K562 (cell line): ENCODE data around the gene EAF1. TPM values are rescaled to one million over a fixed set of nuclear protein-coding genes. Genes with fewer than 3 reads are reported as not detected.

Experiments
- CTBP1 ChIP-seq: fragments of 450-650 bp; IDR thresholded peaks from 2 replicates; pipeline ENCODE4 v1.6.1; 2016; ENCODE audit warnings: borderline replicate concordance
- DEAF1 ChIP-seq: fragments of 450-650 bp; formaldehyde crosslinking; IDR thresholded peaks from 2 replicates; pipeline ENCODE4 v1.4.0; 2020; ENCODE audit warnings: mild to moderate bottlenecking, moderate library complexity
- EP300 ChIP-seq: IDR thresholded peaks from 2 replicates; pipeline ENCODE4 v1.6.1; 2012; ENCODE audit warnings: low read length, improper control_type of control experiment
- ESRRA ChIP-seq: fragments of 450-650 bp; IDR thresholded peaks from 2 replicates; pipeline ENCODE4 v1.6.1; 2014; ENCODE audit warnings: low read depth, mild to moderate bottlenecking, moderate library complexity, borderline replicate concordance
- FOSL1 ChIP-seq: fragments of 200-800 bp; sonication (Bioruptor generic); conservative IDR thresholded peaks from 2 replicates; pipeline ENCODE4 v1.6.1; 2016; ENCODE audit warnings: missing genetic modification characterization, missing compliant biosample characterization
- GABPA ChIP-seq: fragments of 200-800 bp; sonication (Bioruptor generic); conservative IDR thresholded peaks from 2 replicates; pipeline ENCODE4 v1.6.1; 2016; ENCODE audit warnings: low read depth, missing genetic modification characterization, missing compliant biosample characterization
- IFI16 ChIP-seq: fragments of 250-450 bp; sonication (Bioruptor Pico); IDR thresholded peaks from 2 replicates; pipeline ENCODE4 v2.1.2; 2022; ENCODE audit warnings: mild to moderate bottlenecking, inconsistent platforms
- IRF2 ChIP-seq: sonication (generic); formaldehyde crosslinking; IDR thresholded peaks from 2 replicates; pipeline ENCODE4 v1.8.1; 2022; ENCODE audit warnings: mild to moderate bottlenecking, missing genetic modification reagents
- KDM1A ChIP-seq, 2 experiments: fragments of 450-650 bp; IDR thresholded peaks; 2 replicates each; pipeline ENCODE4 v1.6.1; 2016; ENCODE audit warnings: mild to moderate bottlenecking in 2 of 2
- MXI1 ChIP-seq: IDR thresholded peaks from 2 replicates; pipeline ENCODE4 v1.6.1; 2011; ENCODE audit warnings: low read depth, mild to moderate bottlenecking, improper control_type of control experiment, low read length
- POLR2AphosphoS2 ChIP-seq: IDR thresholded peaks from 2 replicates; pipeline ENCODE4 v1.6.1; 2012; ENCODE audit warnings: low read length, improper control_type of control experiment
- SIX5 ChIP-seq, 2 experiments: IDR thresholded peaks; 2 replicates each; pipeline ENCODE4 v1.6.1; 2011; ENCODE audit warnings: low read length in 2 of 2, borderline replicate concordance in 1 of 2, low read depth in 1 of 2, mild to moderate bottlenecking in 1 of 2, moderate library complexity in 1 of 2; ENCODE audit not compliant: insufficient read depth in 1 of 2
- SREBF1 ChIP-seq: fragments of 150-350 bp; IDR thresholded peaks from 2 replicates; pipeline ENCODE4 v1.6.1; 2014; ENCODE audit warnings: antibody characterized with exemption, low read depth, low read length, borderline replicate concordance
- TEAD1 ChIP-seq, 2 experiments: fragments of 450-650 bp in 1 of 2; sonication (generic) in 1 of 2; formaldehyde crosslinking; IDR thresholded peaks; 2 replicates each; pipeline versions ENCODE4 v1.4.0 to v1.8.0; 2020 to 2022; ENCODE audit warnings: mild to moderate bottlenecking in 2 of 2, missing genetic modification reagents in 1 of 2
- THAP7 ChIP-seq: fragments of 250-450 bp; sonication (Bioruptor Pico); IDR thresholded peaks from 2 replicates; pipeline ENCODE4 v1.5.0; 2021
- UBTF ChIP-seq, 2 experiments: IDR thresholded peaks; 2 replicates each; pipeline ENCODE4 v1.6.1; 2012; ENCODE audit warnings: improper control_type of control experiment in 2 of 2, low read depth in 2 of 2, low read length in 2 of 2, borderline replicate concordance in 1 of 2
- ZNF146 ChIP-seq: IDR thresholded peaks from one replicate; pipeline ENCODE4 v1.6.1; 2018; ENCODE audit warnings: missing compliant biosample characterization; ENCODE audit not compliant: unreplicated experiment
- ZNF232 ChIP-seq: sonication (generic); formaldehyde crosslinking; IDR thresholded peaks from 2 replicates; pipeline ENCODE4 v1.8.0; 2022; ENCODE audit warnings: mild to moderate bottlenecking, missing genetic modification reagents
- polyA plus RNA-seq, 8 experiments: library from polyadenylated mRNA; depleted of rRNA in 4 of 8; stranded (reverse) in 5 of 8; unstranded in 3 of 8; fragments of >200 nt; fragmentation: Nextera tagmentation in 2 of 8; fragmentation: Illumina TruSeq in 1 of 8; extraction: Ambion mirVana in 2 of 8; extraction: Trizol in 1 of 8; gene quantifications; 2 replicates each; pipeline versions ENCODE4 v1.2.1 to v1.2.3, GENCODE V29; 2011 to 2014; ENCODE audit warnings: inconsistent platforms in 1 of 8, missing spikeins in 1 of 8
- total RNA-seq, 7 experiments: library from RNA; depleted of rRNA in 6 of 7; stranded (reverse); fragments of >200 nt in 6 of 7; fragmentation: Illumina TruSeq in 2 of 7; extraction: Trizol in 2 of 7; gene quantifications; 2 replicates each; pipeline versions ENCODE4 v1.2.1 to v1.2.3, GENCODE V29; 2011 to 2021; ENCODE audit warnings: low replicate concordance in 1 of 7
- TF ChIP-seq, protein P1 (sequence below): fragments of 250-450 bp; sonication (Bioruptor Pico); IDR thresholded peaks from 2 replicates; pipeline ENCODE4 v1.9.0; 2021; ENCODE audit warnings: mild to moderate bottlenecking, inconsistent platforms

EAF1 gene
- total and polyA plus RNA-seq, 9 of the 15 experiments (the other 6 are each of a cell fraction or from before 2014, with no cell fraction given): 7.0 to 26.8 (median 20.4) TPM

- TF ChIP-seq CTBP1 (peak; percentile 78), ZNF146 (CRISPR knock-in tag) (no peak), SREBF1 (0 out of 2 replicates have a peak, but pooled peaks have one; percentile 74), POLR2AphosphoS2 (no peak), UBTF (IDR thresholded peaks at IDR 0.05; ENCODE audit: borderline replicate concordance in 1 of 2, low read depth in 2 of 2, low read length in 2 of 2) (no peak), ZNF232 (CRISPR knock-in tag) (no peak), FOSL1 (tag) (peak; percentile 70), IFI16 (CRISPR knock-in tag) (no peak), SIX5 (IDR thresholded peaks at IDR 0.05; ENCODE audit: borderline replicate concordance in 1 of 2, insufficient read depth in 1 of 2, low read depth in 1 of 2, low read length in 2 of 2) (peak; percentile 30 to 41; a peak in 1 of 4 replicates), KDM1A (IDR thresholded peaks at IDR 0.05) (no peak), IRF2 (CRISPR knock-in tag) (no peak), TEAD1 (CRISPR knock-in tag; IDR thresholded peaks at IDR 0.05) (peak in 1 of 2 experiments; percentile 14; a peak in 1 of 4 replicates), MXI1 (peak; percentile 99), ESRRA (peak; percentile 75; the same call in 1 of the 2 replicates), DEAF1 (peak; percentile 98), EP300 (peak; percentile 78), THAP7 (no peak), GABPA (tag) (peak; percentile 98)
- TF ChIP-seq, protein P1, sequence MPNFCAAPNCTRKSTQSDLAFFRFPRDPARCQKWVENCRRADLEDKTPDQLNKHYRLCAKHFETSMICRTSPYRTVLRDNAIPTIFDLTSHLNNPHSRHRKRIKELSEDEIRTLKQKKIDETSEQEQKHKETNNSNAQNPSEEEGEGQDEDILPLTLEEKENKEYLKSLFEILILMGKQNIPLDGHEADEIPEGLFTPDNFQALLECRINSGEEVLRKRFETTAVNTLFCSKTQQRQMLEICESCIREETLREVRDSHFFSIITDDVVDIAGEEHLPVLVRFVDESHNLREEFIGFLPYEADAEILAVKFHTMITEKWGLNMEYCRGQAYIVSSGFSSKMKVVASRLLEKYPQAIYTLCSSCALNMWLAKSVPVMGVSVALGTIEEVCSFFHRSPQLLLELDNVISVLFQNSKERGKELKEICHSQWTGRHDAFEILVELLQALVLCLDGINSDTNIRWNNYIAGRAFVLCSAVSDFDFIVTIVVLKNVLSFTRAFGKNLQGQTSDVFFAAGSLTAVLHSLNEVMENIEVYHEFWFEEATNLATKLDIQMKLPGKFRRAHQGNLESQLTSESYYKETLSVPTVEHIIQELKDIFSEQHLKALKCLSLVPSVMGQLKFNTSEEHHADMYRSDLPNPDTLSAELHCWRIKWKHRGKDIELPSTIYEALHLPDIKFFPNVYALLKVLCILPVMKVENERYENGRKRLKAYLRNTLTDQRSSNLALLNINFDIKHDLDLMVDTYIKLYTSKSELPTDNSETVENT (CRISPR knock-in tag): no peak
Measured at GRCh38 chr3:15377961-15378791, 49.2 kb upstream of the EAF1 start (continued).
